Uterus (tissue), 2 donors: ENCODE results near the gene FOXA2.

ENCODE experiments used
- CTCF ChIP-seq, 4 experiments: fragments of 200-600 bp in 2 of 4; fragments of 450-650 bp in 2 of 4; sonication (generic) in 2 of 4; IDR thresholded peaks; one replicate each; pipeline ENCODE4 v1.5.1; 2016 to 2019; ENCODE audit warnings: antibody characterized with exemption in 4 of 4, mild to moderate bottlenecking in 2 of 4, moderate library complexity in 1 of 4
- POLR2A ChIP-seq, 2 donors: fragments of 450-650 bp; IDR thresholded peaks; one replicate each; pipeline ENCODE4 v1.6.1; 2016; ENCODE audit warnings: antibody characterized with exemption in 2 of 2, mild to moderate bottlenecking in 1 of 2, moderate library complexity in 1 of 2

GRCh38 chr20:22561965-22562577, 22.3 kb downstream of the FOXA2 start:
- no peak for TF ChIP-seq CTCF (IDR thresholded peaks at IDR 0.05)
- TF ChIP-seq POLR2A (IDR thresholded peaks at IDR 0.05): no peak
